GM23338 (cell line): ENCODE results near the gene TRAM2. TPM values are rescaled to one million over a fixed set of nuclear protein-coding genes. Genes with fewer than 3 reads are reported as not detected.

Source experiments
- ATAC-seq: fragments of 200-7000 bp; cut with Tn5 transposase; 3 replicates; pipeline ENCODE4 v1.9.1; 2020
- DNase-seq: peaks from one replicate; pipeline ENCODE4 v3.0.0-alpha.2; 2015; ENCODE audit warnings: low spot score
- H2AFZ ChIP-seq: fragments of 200-600 bp; sonication (generic); 2 replicates; pipeline ENCODE4 v1.8.0; 2016; ENCODE audit warnings: antibody characterized with exemption, mild to moderate bottlenecking, moderate library complexity
- H3F3A ChIP-seq: fragments of 200-600 bp; sonication (generic); replicated peaks from 2 replicates; pipeline ENCODE4 v1.8.0; 2017; ENCODE audit warnings: antibody characterized with exemption, mixed run types, low read depth
- H3K27ac ChIP-seq: fragments of 200-600 bp; sonication (generic); 2 replicates; pipeline ENCODE4 v1.6.1; 2016; ENCODE audit warnings: low read depth
- H3K27me3 ChIP-seq: fragments of 200-600 bp; sonication (generic); 2 replicates; pipeline ENCODE4 v1.8.0; 2016; ENCODE audit warnings: mild to moderate bottlenecking, mixed run types, moderate library complexity; ENCODE audit not compliant: insufficient read depth
- H3K36me3 ChIP-seq: fragments of 200-600 bp; sonication (generic); 2 replicates; pipeline ENCODE4 v1.8.0; 2016; ENCODE audit warnings: mild to moderate bottlenecking; ENCODE audit not compliant: insufficient read depth
- H3K4me1 ChIP-seq: fragments of 200-600 bp; sonication (generic); 2 replicates; pipeline ENCODE4 v1.8.0; 2016; ENCODE audit warnings: mild to moderate bottlenecking, moderate library complexity; ENCODE audit not compliant: insufficient read depth
- H3K4me2 ChIP-seq: fragments of 200-600 bp; sonication (generic); 2 replicates; pipeline ENCODE4 v1.7.1; 2017; ENCODE audit warnings: mixed run types
- H3K4me3 ChIP-seq: fragments of 200-600 bp; sonication (generic); 2 replicates; pipeline ENCODE4 v1.6.1; 2016; ENCODE audit warnings: mixed run types
- H3K79me2 ChIP-seq: fragments of 200-600 bp; sonication (generic); replicated peaks from 2 replicates; pipeline ENCODE4 v1.8.0; 2017; ENCODE audit warnings: mild to moderate bottlenecking; ENCODE audit not compliant: insufficient read depth
- H3K9me2 ChIP-seq: fragments of 200-600 bp; sonication (generic); 2 replicates; pipeline ENCODE4 v1.8.0; 2017; ENCODE audit not compliant: insufficient read depth
- H4K20me1 ChIP-seq: fragments of 200-600 bp; sonication (generic); replicated peaks from 2 replicates; pipeline ENCODE4 v1.8.0; 2017; ENCODE audit warnings: mild to moderate bottlenecking; ENCODE audit not compliant: insufficient read depth
- H3K27ac Mint-ChIP-seq: 2 replicates; pipeline ENCODE4 v1.8.0; 2020; ENCODE audit warnings: inconsistent platforms, mild to moderate bottlenecking, moderate library complexity, mixed read lengths
- H3K27me3 Mint-ChIP-seq: 3 replicates; pipeline ENCODE4 v1.8.0; 2022; ENCODE audit warnings: low read depth, mild to moderate bottlenecking, moderate library complexity, mixed read lengths, inconsistent platforms; ENCODE audit not compliant: insufficient read depth, poor library complexity
- H3K36me3 Mint-ChIP-seq: 3 replicates; pipeline ENCODE4 v1.8.0; 2021; ENCODE audit warnings: low read depth, mild to moderate bottlenecking, inconsistent platforms, moderate library complexity, mixed read lengths
- H3K4me1 Mint-ChIP-seq: 3 replicates; pipeline ENCODE4 v1.8.0; 2020; ENCODE audit warnings: mild to moderate bottlenecking, inconsistent platforms, mixed read lengths
- H3K4me3 Mint-ChIP-seq: 3 replicates; pipeline ENCODE4 v1.8.0; 2021; ENCODE audit warnings: moderate library complexity, mild to moderate bottlenecking, inconsistent platforms, mixed read lengths
- H3K9me3 Mint-ChIP-seq: 3 replicates; pipeline ENCODE4 v1.8.0; 2020; ENCODE audit warnings: moderate library complexity, mild to moderate bottlenecking, inconsistent platforms, mixed read lengths
- CREB1 ChIP-seq: fragments of 250-450 bp; sonication (Bioruptor Pico); IDR thresholded peaks from 2 replicates; pipeline ENCODE4 v1.5.0; 2020; ENCODE audit warnings: low read depth, mild to moderate bottlenecking, moderate library complexity
- EZH2 ChIP-seq: fragments of 200-600 bp; sonication (generic); IDR thresholded peaks from one replicate; pipeline ENCODE4 v1.8.0; 2017; ENCODE audit warnings: antibody characterized with exemption, mild to moderate bottlenecking, low read depth; ENCODE audit not compliant: unreplicated experiment
- EZH2phosphoT487 ChIP-seq: fragments of 200-600 bp; sonication (generic); IDR thresholded peaks from one replicate; pipeline ENCODE4 v1.8.1; 2018; ENCODE audit warnings: antibody characterized with exemption; ENCODE audit not compliant: unreplicated experiment
- JUNB ChIP-seq: IDR thresholded peaks from one replicate; pipeline ENCODE4 v1.6.1; 2016; ENCODE audit warnings: antibody characterized with exemption; ENCODE audit not compliant: unreplicated experiment
- NANOG ChIP-seq: IDR thresholded peaks from 2 replicates; pipeline ENCODE4 v1.6.1; 2016; ENCODE audit warnings: antibody characterized with exemption, borderline replicate concordance
- POLR2AphosphoS5 ChIP-seq: IDR thresholded peaks from 2 replicates; pipeline ENCODE4 v1.6.1; 2016; ENCODE audit warnings: antibody characterized with exemption, low read depth
- STAT1 ChIP-seq: IDR thresholded peaks from one replicate; pipeline ENCODE4 v1.6.1; 2016; ENCODE audit warnings: antibody characterized with exemption; ENCODE audit not compliant: unreplicated experiment
- ZNF114 ChIP-seq: fragments of 250-450 bp; sonication (Bioruptor Pico); IDR thresholded peaks from 2 replicates; pipeline ENCODE4 v1.5.0; 2020; ENCODE audit warnings: mild to moderate bottlenecking, moderate library complexity
- ZNF462 ChIP-seq: fragments of 250-450 bp; sonication (Bioruptor Pico); IDR thresholded peaks from 2 replicates; pipeline ENCODE4 v1.5.0; 2020; ENCODE audit warnings: mild to moderate bottlenecking, moderate library complexity
- polyA plus RNA-seq: library from polyadenylated mRNA; unstranded; fragments of >200 nt; fragmentation: Nextera tagmentation; extraction: Ambion mirVana; gene quantifications from 2 replicates; pipeline ENCODE4 v1.2.1, GENCODE V29; 2016
- total RNA-seq: library from RNA; depleted of rRNA; stranded (reverse); fragments of >200 nt; shearing (Covaris generic); gene quantifications from 2 replicates; pipeline ENCODE4 v1.2.3, GENCODE V29; 2014
- TF ChIP-seq, protein P1 (sequence below): IDR thresholded peaks from 2 replicates; pipeline ENCODE4 v1.6.1; 2016; ENCODE audit warnings: antibody characterized with exemption
- TF ChIP-seq, protein P2 (sequence below): IDR thresholded peaks from one replicate; pipeline ENCODE4 v1.6.1; 2018; ENCODE audit warnings: antibody characterized with exemption; ENCODE audit not compliant: unreplicated experiment

Gene TRAM2
- total and polyA plus RNA-seq, 2 experiments from 2014 or later = 4.0 to 14.0 TPM

DNA sequence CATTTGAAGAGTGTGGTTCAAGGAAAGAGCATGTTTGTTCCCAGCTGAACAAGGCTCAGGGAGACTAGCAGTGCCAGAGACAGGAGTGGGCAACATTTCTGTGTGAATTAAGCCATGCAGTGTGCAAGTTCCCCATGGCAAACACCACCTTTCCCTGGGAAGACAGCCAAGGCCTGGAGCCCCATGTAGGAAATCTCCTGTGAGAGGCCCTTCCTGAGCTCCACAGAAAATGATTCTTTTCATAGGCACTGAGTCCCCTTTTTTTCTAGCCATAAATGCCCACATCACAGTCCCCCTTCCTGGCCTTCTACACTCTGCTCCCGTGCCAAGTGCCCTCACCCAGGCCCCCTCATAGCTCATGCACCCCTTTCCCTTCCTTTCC, 11.8 kb upstream of the TRAM2 start:
- H3K4me1 Mint-ChIP-seq = peaks cover 4% of the 10 kb centered on the region; the same call in 2 of the 3 replicates
- no peaks in the 10 kb centered on the region; the same call in 1 of the 2 replicates for H3K4me1 ChIP-seq
- no peaks in the 10 kb centered on the region for H4K20me1 ChIP-seq
- no peak overlapping the region for H3K4me3 ChIP-seq
- H3K4me3 Mint-ChIP-seq = no peak overlapping the region
- H3K9me2 ChIP-seq = no peaks in the 10 kb centered on the region
- H3K27me3 ChIP-seq = no peaks in the 10 kb centered on the region
- H3K4me2 ChIP-seq = no peak overlapping the region
- H3K9me3 Mint-ChIP-seq = no peaks in the 10 kb centered on the region
- no peaks in the 10 kb centered on the region for H3K36me3 ChIP-seq
- H3F3A ChIP-seq = no peaks in the 10 kb centered on the region
- ATAC-seq (no peak), DNase-seq (no peak)
- TF ChIP-seq POLR2AphosphoS5 (no peak), JUNB (no peak), ZNF114 (no peak), NANOG (no peak), CREB1 (CRISPR knock-in tag) (no peak), EZH2phosphoT487 (no peak)
- TF ChIP-seq, protein P1, sequence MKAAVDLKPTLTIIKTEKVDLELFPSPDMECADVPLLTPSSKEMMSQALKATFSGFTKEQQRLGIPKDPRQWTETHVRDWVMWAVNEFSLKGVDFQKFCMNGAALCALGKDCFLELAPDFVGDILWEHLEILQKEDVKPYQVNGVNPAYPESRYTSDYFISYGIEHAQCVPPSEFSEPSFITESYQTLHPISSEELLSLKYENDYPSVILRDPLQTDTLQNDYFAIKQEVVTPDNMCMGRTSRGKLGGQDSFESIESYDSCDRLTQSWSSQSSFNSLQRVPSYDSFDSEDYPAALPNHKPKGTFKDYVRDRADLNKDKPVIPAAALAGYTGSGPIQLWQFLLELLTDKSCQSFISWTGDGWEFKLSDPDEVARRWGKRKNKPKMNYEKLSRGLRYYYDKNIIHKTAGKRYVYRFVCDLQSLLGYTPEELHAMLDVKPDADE = no peak
- TF ChIP-seq, protein P2, sequence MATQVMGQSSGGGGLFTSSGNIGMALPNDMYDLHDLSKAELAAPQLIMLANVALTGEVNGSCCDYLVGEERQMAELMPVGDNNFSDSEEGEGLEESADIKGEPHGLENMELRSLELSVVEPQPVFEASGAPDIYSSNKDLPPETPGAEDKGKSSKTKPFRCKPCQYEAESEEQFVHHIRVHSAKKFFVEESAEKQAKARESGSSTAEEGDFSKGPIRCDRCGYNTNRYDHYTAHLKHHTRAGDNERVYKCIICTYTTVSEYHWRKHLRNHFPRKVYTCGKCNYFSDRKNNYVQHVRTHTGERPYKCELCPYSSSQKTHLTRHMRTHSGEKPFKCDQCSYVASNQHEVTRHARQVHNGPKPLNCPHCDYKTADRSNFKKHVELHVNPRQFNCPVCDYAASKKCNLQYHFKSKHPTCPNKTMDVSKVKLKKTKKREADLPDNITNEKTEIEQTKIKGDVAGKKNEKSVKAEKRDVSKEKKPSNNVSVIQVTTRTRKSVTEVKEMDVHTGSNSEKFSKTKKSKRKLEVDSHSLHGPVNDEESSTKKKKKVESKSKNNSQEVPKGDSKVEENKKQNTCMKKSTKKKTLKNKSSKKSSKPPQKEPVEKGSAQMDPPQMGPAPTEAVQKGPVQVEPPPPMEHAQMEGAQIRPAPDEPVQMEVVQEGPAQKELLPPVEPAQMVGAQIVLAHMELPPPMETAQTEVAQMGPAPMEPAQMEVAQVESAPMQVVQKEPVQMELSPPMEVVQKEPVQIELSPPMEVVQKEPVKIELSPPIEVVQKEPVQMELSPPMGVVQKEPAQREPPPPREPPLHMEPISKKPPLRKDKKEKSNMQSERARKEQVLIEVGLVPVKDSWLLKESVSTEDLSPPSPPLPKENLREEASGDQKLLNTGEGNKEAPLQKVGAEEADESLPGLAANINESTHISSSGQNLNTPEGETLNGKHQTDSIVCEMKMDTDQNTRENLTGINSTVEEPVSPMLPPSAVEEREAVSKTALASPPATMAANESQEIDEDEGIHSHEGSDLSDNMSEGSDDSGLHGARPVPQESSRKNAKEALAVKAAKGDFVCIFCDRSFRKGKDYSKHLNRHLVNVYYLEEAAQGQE = no peak
- no peaks in the 10 kb centered on the region for H3K79me2 ChIP-seq
- peak overlapping the region; percentile 22 for H3K27ac Mint-ChIP-seq
- no peaks in the 10 kb centered on the region for H3K27me3 Mint-ChIP-seq
- no peaks in the 10 kb centered on the region for H3K36me3 Mint-ChIP-seq
- peak overlapping the region; percentile 32; the same call in 1 of the 2 replicates for H2AFZ ChIP-seq
- no peak overlapping the region for H3K27ac ChIP-seq

GRCh38 chr6:52588087-52588709, 11.3 kb upstream of the TRAM2 start:
- no peak overlapping the region for H3K27ac Mint-ChIP-seq
- Histone ChIP-seq H4K20me1 (no peaks in the 10 kb centered on the region), H3K4me2 (no peak overlapping the region), H3K9me2 (no peaks in the 10 kb centered on the region), H3K27ac (no peak overlapping the region), H3F3A (no peaks in the 10 kb centered on the region), H3K36me3 (no peaks in the 10 kb centered on the region), H3K27me3 (no peaks in the 10 kb centered on the region), H3K79me2 (no peaks in the 10 kb centered on the region), H2AFZ (no peak overlapping the region), H3K4me3 (no peak overlapping the region), H3K4me1 (no peaks in the 10 kb centered on the region; the same call in 1 of the 2 replicates)
- DNase-seq (no peak), ATAC-seq (no peak)
- no peaks in the 10 kb centered on the region for H3K27me3 Mint-ChIP-seq
- no peaks in the 10 kb centered on the region for H3K9me3 Mint-ChIP-seq
- no peak overlapping the region for H3K4me3 Mint-ChIP-seq
- no peaks in the 10 kb centered on the region for H3K36me3 Mint-ChIP-seq
- peaks cover 4% of the 10 kb centered on the region; the same call in 2 of the 3 replicates for H3K4me1 Mint-ChIP-seq
- TF ChIP-seq JUNB (no peak), EZH2 (no peak), STAT1 (no peak), ZNF462 (no peak), ZNF114 (no peak), CREB1 (CRISPR knock-in tag) (no peak)
